RKO (cell line): ENCODE data around the gene GHRHR.

Experiments used
- DNase-seq: peaks from one replicate; pipeline ENCODE4 v3.0.0-alpha.2; 2016; ENCODE audit warnings: low spot score

Gene GHRHR

DNA sequence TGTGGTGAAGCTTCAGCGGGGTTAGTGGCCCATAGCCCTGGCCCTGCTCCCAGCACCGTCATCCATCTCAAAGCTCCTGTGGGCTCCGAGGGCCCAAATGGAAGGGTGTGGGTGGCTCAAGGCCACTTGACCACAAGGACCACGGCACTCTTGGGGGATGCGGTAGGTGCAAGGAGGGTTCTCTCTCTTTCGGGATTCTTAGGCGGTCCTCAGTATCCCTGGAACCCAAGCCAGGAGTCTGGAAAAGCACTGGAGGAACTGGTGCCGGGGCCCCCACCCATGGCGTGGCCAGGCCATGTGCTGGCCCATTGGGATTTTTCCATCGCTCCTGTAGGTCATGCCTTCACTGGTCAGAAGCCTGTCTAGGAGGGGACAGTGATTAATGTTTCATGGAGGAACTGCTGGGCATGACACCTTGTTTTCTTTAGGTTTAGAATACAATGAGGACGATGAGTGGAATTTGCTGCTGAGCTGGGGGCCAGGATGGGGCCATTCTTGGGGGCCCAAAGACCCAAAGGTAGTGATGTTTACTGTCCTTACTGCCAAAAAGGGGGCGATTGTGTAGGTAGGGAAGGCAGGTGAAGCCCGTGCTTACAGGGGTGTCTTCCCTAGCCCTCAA, 35.4 kb upstream of the GHRHR start:
- DNase-seq = no peak

DNA sequence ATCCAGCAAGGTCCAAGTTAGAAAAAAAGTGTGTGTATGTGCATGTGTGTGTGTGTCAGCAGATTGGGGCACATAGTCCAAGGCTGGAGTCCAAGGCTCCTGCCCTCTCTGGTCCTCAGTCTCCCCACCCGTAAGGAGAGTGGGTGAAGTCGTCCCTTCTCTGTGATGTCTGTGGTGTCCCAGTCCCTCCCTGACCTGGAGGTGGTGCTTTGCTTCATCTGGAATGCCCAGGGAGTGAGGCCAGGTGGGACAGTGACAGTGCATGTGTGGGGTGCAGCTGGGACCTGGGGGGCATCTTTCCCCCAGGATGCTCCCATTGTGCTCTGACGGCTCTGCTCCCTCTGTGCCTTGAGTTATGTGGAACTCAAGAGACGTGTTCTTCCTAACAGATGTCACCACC, 34.1 kb upstream of the GHRHR start:
- DNase-seq = no peak

DNA sequence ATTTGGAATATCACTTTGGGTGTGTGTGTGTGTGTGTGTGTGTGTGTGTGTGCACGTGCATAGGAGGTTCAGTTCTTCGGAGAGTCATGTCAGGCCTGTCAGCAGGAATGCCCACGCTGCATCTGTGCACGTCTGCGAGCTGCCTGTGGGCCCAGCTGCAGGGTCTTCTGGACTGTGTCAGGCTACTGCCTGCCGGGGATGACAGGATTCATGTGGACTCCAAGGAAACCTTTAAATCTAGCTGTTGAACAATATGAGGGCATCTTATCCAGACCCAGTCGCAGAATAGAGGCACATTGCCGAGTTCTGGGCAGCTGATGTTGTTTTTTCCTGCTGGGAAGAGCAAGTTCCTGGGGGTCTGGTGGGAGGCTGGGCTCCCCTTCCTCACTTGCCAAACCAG, 33.1 kb upstream of the GHRHR start:
- DNase-seq = no peak

DNA sequence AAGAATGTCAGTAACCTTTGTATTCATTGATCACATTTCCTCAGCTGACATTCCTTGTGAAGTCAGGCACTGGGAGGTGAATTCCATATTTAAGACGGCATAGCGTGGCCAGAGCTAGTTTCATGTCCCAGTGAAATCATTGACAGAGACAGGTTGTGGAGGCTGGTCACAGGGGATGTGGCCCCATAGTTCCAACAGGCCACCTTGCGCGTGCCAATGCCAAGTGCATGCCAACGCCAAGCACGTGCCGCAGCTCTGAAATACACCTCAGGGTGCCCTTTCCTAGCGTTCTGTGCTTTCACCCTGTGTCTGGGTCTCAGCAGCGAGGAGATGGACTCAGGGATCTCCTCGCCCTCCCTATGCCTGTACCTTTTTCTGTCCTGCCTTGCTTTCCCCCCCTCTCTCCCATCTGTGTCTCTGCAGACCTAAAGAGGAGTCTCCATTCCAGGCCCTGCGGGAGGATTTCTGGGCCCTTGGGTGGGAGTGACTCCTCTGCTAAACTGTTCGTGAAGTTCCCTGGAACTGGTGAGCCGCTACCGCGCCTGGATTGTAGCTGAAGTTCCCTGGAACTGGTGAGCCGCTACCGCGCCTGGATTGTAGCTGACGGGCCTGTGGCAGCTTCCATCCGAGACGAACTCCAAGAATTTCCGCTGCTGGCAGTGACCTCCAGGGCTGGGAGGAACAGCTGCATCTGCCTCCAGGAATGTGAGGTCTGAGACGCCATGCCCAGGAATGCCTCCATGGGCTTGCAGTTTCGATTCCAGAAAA, 32.4 kb upstream of the GHRHR start:
- DNase-seq = no peak

DNA sequence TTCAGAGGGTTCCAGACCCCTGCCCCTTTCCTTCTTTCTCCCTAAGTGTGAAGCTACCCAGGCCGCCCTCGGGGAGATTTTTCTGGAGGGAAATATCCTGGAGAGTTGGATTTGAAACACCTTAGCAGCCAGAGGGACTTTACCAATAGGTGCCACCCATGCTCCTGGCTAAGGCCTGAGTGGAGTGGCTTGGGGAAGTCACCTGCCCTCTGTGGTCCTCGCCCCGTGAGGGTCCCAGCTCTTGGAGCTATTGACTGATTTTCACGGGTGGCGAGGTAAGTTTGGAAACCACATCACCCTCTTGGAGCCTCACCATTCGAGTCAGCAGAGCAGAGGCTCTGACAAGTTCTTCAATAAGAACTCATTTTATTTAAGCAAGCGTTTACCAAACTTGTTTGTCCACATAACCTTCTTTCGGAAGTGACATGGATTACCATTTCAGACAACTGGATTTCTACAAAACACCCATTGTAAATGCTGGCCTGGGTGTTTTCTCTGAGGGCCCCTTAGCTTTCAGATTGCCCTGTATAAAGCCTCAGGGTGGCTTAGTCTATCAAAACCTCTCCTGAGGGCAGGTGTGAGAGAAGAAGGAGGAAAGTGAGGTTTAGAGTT, 31.7 kb upstream of the GHRHR start:
- no peak for DNase-seq

DNA sequence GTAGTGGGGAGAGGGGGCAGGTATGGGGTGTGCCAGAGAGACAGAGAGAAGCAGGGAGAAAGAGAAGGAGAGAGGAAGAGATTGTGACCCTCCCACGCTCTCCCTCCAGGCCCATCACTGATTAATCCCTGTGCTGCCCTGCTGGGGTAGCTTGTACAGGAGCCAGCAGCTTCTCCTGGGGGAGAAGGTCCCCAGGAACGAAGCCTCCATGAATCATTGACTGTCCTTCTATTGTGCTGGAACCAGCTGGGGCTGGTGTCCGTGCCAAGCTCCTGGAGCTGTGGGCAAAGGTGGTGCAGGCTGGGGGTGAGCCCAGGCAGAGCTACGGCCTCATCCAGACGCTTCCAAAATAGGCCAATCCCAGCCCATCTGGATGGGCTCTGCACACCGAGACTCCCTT, 31.2 kb upstream of the GHRHR start:
- DNase-seq = no peak

DNA sequence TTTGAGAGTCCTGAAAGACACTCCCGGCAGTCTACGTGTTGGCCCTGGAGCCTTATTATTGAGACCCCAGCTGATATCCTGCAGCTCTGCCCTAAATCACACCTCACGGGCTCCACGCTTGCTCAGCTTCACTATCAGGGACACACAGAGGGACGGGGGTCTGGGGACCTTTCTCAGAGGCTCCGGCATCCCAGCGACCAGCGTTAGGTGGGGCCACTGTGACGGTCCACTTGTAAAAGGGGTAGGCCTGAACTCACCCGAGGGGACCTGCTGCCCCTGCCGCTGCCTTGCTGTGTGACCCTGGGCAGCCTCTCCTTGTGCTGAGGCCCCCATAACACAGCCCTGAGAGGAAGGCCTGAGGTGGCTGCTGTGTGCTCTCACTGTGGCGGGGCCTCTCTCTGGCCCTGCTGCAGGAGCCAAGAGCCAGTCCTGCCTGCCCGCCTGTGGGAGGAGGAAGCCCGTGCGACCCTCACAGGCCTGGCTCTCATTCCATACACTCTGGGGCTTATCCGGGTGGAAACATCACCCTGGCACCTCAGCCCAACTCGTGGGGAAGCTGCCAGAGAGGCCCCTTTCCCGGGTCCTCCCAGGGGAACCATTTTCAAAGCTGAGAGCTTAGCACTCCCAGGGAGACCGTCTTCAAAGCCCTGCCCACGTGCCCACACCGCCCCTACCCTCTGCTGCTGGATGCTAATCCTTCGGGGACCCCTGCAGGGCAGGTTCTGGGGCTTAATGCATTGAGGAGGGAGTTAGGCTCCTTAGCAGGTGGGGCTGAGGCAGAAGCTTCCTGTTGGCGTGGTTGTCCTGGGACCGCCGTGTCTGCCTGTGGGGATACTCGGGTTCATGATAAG, 30.4 kb upstream of the GHRHR start:
- no peak for DNase-seq

DNA sequence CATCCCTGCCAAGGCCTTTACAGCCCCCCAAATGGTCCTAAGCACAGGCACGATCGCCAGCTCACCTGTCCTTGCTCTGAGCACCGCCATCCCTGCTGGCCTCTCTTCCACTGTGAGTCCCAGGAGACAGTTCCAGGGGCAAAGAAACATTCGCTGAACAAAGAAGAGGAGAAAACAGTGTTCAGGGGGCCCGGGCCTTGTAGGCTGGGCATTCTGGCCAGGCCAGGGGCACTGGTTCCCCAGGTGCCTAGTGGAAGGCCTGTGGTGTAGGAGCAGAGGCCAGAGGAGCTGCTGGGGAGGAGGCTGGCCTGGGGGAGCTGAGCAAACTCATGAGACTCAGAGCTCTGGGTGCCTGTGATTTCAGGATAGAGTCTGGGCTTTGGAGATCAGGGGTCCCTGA, 29.5 kb upstream of the GHRHR start:
- DNase-seq = no peak

DNA sequence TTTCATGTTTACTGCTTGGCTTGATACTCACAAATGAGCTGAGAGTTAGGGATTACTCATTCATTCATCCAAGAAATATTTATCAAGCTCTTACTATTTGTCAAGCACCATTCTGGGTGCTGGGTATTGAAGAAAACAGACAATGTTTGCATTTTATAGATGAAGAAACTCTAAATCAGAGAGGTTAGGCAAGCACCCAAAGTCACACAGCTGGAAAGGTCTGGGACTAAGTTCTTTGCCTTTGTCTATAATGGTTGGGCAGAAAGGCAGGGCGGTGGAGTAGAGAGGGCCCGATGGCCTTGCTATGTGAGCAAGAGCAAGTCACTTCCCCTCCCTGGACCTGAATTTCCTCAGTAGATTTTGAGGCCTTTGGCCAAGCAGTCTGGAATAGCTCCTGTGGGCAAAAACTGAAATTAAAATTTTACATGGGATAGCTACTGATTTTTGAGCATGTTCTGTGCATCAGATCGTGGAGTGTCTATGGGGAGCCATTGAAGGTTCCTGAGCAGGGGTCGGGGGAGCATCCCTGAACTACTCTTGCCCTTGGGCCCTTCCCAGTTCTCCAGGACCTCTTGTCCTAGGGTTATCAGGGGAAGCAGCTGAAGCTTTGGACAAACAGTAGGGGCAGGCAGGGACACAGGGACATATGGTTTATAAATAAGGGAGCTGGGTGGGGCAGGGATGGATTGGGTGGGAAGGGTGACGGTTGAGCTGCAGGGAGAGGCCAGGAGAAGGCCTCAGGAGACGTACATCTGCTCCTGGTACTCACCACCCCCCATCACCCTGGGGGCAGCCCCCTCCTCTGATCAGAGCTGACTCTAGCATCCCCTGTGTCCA, 28.8 kb upstream of the GHRHR start:
- no peak for DNase-seq

DNA sequence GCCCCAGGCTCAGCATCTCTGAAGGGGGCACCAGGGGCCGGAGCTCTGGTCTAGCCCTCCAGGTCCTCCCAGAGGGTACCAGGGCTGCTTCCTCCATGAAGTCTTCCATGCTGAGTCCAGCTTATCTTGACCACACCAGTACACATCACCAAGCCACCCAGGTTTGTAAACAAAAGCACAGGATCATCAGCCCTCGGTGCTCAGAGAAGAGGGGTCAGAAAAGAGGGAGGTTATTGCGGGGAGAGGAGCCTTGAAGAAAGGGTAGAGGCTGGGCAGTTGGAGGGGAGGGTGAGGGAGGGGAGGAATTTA, 28.2 kb upstream of the GHRHR start:
- no peak for DNase-seq

DNA sequence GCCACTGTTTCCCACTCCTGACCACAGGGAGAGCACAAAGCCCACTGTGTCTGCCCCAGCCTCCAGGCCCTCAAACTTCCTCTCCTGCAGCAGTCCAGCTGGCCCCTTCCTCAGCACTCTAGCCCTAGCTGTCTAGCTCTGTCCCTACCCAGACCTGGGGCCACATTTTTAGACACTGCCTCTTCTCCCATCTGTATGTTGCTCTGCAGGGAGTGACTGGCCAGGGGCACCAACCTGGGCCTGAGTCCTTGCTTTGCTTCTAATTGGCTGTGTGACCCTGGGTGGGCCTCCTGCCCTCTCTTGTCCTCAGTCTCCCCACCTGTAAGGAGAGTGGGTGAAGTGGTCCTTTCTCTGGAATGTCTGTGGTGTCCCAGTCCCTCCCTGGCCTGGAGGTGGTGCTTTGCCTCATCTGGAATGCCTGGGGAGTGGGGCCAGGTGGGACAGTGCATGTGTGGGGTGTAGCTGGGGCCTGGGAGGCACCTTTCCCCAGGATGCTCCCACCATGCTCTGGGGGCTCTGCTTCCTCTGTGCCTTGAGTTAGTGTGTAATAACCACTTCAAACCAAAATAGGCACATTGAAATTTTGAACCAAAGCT, 27.0 kb upstream of the GHRHR start:
- DNase-seq = no peak

DNA sequence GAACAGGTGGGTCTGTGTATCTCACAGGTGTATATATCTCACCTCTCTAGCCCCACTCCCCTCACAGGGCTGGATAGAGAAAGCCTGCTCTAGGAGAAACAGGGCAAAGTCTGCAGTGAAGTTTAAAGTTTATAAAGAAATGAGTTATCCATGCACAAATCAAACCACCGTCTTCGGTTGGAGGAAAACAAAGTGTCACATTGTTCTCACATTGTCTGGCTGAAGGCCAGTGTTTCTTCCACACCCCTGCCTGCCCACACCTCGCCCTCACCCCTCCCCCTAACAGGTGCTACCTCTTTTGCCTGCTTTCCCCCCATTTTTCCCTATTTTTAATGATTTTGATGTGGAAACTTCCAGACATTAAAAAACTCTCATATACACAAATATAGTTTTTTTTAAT, 26.3 kb upstream of the GHRHR start:
- DNase-seq = no peak

DNA sequence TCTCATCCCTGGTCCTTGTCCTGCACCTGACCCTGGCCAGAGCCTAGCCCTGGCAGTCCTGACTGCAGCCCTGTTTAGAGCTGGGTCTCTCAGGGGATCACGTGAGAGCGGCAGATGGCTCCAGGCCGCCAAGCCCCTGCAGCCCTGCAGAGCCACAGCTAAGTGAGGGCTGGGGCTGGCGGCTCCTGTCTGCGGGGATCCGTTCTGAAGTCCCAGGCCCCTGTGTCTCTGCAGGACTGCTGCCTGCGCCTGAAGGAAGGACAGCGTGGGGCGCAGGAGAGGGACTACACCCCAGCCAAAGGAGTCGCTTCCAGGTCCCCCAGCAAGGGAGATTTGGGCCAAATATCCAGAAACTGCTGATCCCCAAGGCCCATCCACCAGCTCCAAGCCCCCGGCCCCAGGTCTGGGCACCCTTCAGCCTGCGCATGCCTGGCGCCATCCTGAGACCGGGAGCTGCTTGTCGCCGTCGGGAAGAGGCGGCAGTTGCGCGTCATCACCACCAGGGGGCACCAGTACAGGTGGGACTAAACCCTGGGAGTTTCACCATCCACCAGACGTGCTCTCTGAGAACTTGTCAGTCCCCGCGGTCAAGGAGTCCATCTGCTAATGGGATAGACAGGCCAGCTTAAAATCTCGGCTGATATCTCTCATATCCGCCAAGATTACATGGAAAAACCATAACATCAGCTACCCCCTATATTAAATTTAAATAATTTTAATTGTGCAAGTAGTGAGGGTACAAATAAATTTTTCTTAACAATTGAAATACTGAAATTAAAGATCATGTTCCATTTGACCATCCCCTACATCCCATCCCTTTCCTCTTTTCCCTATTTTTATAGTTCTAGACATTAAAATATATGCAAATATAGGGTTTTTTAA, 25.1 kb upstream of the GHRHR start:
- peak; percentile 75 for DNase-seq

DNA sequence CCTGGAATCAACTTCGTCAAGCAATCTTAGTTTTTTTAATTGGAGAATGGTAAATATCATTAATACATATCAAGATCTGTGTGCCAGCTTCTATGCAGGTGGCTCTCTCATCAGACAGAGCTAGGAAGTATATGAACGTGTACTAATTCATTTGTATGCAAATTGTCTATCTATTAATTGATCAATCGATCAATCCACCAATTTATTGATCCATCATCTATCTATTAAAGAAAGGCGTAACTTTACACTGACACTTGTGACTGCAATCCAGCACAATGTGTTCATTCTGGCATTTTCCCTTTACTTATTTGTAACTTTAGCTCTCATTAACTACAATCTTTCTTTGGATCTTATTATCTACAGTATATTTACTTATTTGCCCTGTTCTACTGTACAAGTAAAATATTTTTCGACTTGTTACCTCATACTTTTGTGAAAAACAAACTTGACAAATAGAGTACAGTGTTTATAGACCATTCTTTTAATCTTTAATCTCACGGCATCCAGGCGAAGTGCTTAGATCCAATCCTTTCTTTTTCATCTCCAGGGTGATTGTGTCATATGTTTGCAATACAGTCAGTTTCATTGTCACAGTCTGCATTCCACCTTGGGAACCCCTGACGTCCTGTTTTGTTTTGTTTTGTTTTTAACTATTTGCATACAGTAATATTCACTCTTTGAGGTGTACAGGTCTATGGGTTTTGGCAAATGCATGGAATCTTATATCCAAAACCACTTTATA, 22.0 kb upstream of the GHRHR start:
- no peak for DNase-seq

DNA sequence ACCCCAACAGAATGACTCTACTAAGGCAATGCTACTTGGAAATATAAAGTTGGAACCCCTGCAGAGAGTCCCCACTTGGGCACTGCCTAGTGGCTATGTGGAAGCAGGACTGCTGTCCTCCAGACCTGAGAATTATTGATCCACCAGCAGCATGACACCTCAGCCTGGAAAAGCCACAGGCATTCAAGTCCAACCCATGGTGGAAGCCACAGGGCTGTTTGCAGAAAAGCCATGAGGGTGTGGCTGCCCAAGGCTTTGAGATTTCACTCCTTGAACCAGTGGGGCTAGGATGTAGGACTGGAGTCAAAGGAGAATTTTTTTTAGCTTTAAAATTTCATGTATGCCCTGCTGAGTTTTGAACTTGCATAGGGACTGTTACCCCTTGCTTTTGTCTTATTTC, 13.6 kb upstream of the GHRHR start:
- no peak for DNase-seq

DNA sequence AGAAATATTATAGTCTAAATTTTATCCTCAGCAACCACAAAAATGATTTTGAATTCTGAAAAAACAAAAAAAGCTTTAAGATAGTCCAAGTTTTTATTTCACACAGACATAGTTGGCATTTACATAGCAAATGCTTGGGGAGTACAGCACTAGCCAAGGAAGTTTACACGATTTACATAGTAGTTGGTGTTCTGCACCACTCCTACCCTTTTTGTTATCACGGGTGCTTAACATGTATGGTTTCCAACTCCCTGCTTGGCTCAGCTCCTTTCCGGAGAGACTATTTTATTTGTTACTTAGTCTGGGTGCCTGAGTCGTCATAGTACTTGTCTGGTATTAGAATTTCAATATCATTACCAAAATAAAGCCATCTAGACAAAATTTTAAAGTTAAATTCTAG, 8.8 kb upstream of the GHRHR start:
- DNase-seq = no peak

DNA sequence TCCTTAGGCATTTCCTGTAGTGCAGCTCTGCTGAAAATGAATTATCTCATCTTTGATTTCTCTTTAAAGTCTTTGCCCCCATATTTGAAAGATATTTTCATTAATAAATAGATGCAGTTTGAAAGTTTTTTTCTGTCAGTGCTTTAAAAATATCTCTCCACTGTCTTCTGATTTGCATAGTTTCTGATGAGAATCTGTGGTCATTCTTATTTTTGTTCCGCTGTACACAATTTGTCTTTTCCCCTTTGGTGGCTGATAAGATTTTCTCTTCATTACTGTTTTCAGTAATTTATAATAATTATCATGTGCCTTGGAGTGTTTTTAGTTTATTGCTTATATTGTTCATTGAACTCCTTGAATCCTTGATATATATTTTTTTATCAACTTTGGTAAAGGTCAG, 7.0 kb upstream of the GHRHR start:
- DNase-seq = no peak

DNA sequence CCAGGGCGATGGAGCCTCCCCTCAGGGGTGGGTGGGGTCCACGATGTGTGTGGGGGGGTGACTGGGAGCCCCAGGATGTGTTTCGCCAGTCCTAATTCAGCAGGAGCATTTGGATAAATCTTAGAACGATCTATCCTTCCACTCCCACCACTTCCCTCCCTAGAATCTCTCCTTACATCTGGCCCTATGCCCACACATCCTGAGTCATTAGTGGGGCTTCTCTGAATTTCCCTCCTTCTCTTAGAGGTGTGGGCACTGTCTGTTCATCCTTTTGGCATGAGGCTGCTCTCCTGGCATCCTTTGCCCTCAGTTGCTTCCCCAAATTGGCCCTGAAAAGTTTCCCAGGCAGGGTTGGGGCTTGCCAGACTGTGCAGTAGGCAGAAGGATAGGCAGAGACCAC, 1.6 kb downstream of the GHRHR start:
- no peak for DNase-seq

DNA sequence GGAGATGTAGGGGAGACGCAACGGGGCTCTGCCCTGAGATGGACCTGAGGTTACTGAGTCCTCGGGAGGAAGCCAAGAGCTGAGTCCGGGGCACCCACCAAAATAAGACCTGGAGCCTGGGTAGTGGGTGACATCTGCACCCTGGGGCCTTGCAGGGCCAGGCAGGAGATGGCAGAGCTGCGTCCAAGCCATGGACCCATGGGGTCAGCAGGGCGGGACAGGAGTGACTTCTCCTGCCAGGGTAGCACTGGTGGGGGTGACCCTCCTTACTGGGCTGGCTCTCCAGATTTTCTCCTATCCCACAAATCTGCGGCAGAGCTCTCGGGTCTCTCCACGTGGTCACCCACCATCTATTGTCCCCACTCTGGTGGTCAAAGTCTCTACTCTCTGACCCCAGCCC, 2.1 kb downstream of the GHRHR start:
- no peak for DNase-seq

DNA sequence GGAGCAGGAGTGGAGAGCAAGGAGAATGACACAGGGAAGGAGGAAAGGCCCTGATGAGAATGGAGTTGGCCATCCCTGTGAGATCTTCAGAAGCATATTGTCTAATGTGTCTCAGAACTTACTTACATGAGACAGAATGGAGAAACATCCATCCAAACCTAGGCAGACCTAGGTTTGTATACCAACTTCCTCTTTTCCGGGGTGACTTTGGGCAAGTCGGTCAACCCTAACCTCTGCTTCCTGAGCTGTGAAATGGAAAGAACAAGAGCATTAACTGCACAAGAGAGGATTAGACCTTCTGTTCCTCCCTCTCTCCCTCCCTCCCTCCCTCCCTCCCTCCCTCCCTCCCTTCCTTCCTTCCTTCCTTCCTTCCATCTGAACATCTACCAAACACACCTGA, 4.5 kb downstream of the GHRHR start:
- no peak for DNase-seq
